Hepatocyte (in vitro differentiated cells): ENCODE data around the gene FTMT.

ENCODE experiments used
- CTCF ChIP-seq: fragments of 200-600 bp; sonication (generic); IDR thresholded peaks from 2 replicates; pipeline ENCODE4 v1.5.1; 2016; ENCODE audit warnings: antibody characterized with exemption, mild to moderate bottlenecking; ENCODE audit not compliant: poor library complexity
- EZH2phosphoT487 ChIP-seq: fragments of 200-600 bp; sonication (generic); IDR thresholded peaks from one replicate; pipeline ENCODE4 v1.6.1; 2018; ENCODE audit warnings: antibody characterized with exemption, mild to moderate bottlenecking, low read depth, moderate library complexity; ENCODE audit not compliant: unreplicated experiment, severe bottlenecking

GRCh38 chr5:121805911-121806310, 45.8 kb upstream of the FTMT start:
- TF ChIP-seq CTCF (no peak), EZH2phosphoT487 (no peak)
